Skeletal muscle cell (primary cell): ENCODE results near the gene TRIM9.
"Not testable (repeated sequence)": the region's sequence is repeated elsewhere in the genome, so short reads cannot be mapped to it uniquely, and the experiment has no call there.

Source experiments
- DNase-seq: peaks from one replicate; pipeline ENCODE4 v3.0.0-alpha.2; 2010; ENCODE audit warnings: low read depth
- H3K4me3 ChIP-seq: 2 replicates; pipeline ENCODE4 v1.5.1; 2011; ENCODE audit warnings: low read depth, mild to moderate bottlenecking, control low read depth, low read length, moderate library complexity

Gene TRIM9

GRCh38 chr14:51014086-51014485 lies 80.8 kb downstream of the TRIM9 start:
- no peak overlapping the region for H3K4me3 ChIP-seq
- peak; percentile 75 for DNase-seq

GRCh38 chr14:51012055-51012454 lies 82.8 kb downstream of the TRIM9 start:
- no peak overlapping the region for H3K4me3 ChIP-seq
- DNase-seq, result no peak

GRCh38 chr14:51008446-51008845 lies 86.5 kb downstream of the TRIM9 start:
- no peak for DNase-seq

GRCh38 chr14:51006781-51007211 lies 88.1 kb downstream of the TRIM9 start:
- peak; percentile 79 for DNase-seq
- no peak overlapping the region for H3K4me3 ChIP-seq

More at GRCh38 chr14:51008446-51008845, 86.5 kb downstream of the TRIM9 start:
- no peak overlapping the region for H3K4me3 ChIP-seq

GRCh38 chr14:51006324-51006723 lies 88.6 kb downstream of the TRIM9 start:
- DNase-seq, result no peak

GRCh38 chr14:51004801-51005526 lies 89.9 kb downstream of the TRIM9 start:
- no peak overlapping the region for H3K4me3 ChIP-seq
- DNase-seq, result no peak

More at GRCh38 chr14:51006324-51006723, 88.6 kb downstream of the TRIM9 start:
- no peak overlapping the region for H3K4me3 ChIP-seq

GRCh38 chr14:51004352-51004800 lies 90.5 kb downstream of the TRIM9 start:
- H3K4me3 ChIP-seq, result no peak overlapping the region
- DNase-seq, result no peak

GRCh38 chr14:51002406-51002999 lies 92.4 kb downstream of the TRIM9 start:
- no peak overlapping the region for H3K4me3 ChIP-seq
- DNase-seq, result no peak

- H3K4me3 ChIP-seq, result no peak overlapping the region
- DNase-seq, result no peak
Observed at GRCh38 chr14:51000566-51000965, 94.3 kb downstream of the TRIM9 start.

- no peak for DNase-seq
- no peak overlapping the region for H3K4me3 ChIP-seq
Observed at GRCh38 chr14:50999726-51000125, 95.2 kb downstream of the TRIM9 start.

GRCh38 chr14:50998612-50999011 lies 96.3 kb downstream of the TRIM9 start:
- DNase-seq, result no peak
- no peak overlapping the region for H3K4me3 ChIP-seq

GRCh38 chr14:50997712-50998111 lies 97.2 kb downstream of the TRIM9 start:
- no peak for DNase-seq
- no peak overlapping the region for H3K4me3 ChIP-seq

GRCh38 chr14:50994158-50994557 lies 100.7 kb downstream of the TRIM9 start:
- DNase-seq, H3K4me3 ChIP-seq: not testable (repeated sequence)

GRCh38 chr14:50985859-50986331 lies 109.0 kb downstream of the TRIM9 start:
- no peak for DNase-seq
- H3K4me3 ChIP-seq, result no peak overlapping the region

GRCh38 chr14:50985124-50985858 lies 109.6 kb downstream of the TRIM9 start:
- no peak overlapping the region for H3K4me3 ChIP-seq

GRCh38 chr14:50984036-50984710 lies 110.7 kb downstream of the TRIM9 start:
- no peak overlapping the region for H3K4me3 ChIP-seq
- no peak for DNase-seq

More at GRCh38 chr14:50985124-50985858, 109.6 kb downstream of the TRIM9 start:
- DNase-seq, result no peak

- H3K4me3 ChIP-seq, result no peak overlapping the region
- DNase-seq, result no peak
Observed at GRCh38 chr14:50979941-50980850, 114.7 kb downstream of the TRIM9 start.

GRCh38 chr14:50978888-50979287 lies 116.0 kb downstream of the TRIM9 start:
- no peak for DNase-seq
- no peak overlapping the region for H3K4me3 ChIP-seq

- no peak for DNase-seq
Observed at GRCh38 chr14:50978529-50978871, 116.4 kb downstream of the TRIM9 start.

More at GRCh38 chr14:50978529-50978871, 116.4 kb downstream of the TRIM9 start:
- H3K4me3 ChIP-seq, result no peak overlapping the region
